ENCODE results near the gene ABCC1. TPM values are rescaled to one million over a fixed set of nuclear protein-coding genes. Genes with fewer than 3 reads are reported as not detected.
"Not testable (repeated sequence)": the region's sequence is repeated elsewhere in the genome, so short reads cannot be mapped to it uniquely, and the experiment has no call there.

Gene ABCC1
- total RNA-seq, 1 experiment from 2014 or later = 35.2 TPM

DNA sequence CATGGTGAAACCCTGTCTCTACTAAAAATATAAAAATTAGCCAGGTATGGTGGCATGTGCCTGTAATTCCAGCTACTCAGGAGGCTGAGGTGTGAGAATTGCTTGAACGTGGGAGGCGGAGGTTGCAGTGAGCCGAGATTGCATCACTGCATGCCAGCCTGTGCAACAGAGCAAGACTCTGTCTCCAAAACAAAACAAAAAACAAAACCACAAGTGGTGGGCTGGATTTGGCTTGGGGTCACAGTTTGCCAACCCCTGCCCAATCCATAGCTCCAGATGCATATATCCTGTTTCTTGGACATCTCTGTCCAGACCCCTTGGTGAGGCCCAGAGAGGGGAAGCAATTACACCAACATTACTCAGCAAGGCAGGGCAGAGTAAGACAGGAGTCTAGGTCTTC lies 232.3 kb downstream of the ABCC1 start:
- not testable (repeated sequence) for DNase-seq (ENCODE audit: low spot score)

DNA sequence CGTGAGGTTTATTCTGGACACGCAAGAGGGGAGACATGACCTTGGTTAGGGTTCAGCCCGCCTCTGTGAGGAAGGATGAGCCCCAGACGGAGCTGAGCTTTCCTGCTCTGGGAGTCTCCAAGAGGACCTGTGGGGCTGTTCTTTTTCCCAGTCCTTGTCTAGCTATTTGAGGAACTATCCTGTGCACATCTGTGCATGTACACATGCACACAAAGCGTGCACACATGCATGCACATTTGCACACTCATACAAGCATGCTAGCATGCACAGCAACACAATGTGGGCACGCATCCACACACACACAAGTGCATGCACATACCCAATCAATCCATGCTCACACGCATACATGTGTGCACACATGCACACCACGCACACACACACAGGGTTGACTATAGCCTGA lies 233.5 kb downstream of the ABCC1 start:
- DNase-seq (ENCODE audit: low spot score) = no peak

DNA sequence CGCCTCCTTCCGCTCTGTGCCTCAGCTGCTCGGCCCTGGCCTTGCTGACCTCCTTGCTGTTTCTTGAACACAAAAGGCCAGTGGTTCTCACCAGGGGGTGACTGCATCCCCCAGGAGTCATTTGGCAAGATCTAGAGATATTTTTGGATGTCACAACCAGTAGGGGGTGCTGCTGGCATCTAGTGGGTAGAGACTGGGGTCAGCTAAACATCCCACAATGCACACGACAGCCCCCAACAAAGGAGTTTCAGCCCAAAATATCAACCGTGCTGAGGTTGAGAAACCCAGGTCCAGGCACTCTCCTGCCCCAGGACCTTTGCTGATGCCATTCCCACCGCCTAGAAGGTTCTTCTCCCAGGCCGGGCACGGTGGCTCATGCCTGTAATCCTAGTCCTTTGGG lies 234.1 kb downstream of the ABCC1 start:
- DNase-seq (ENCODE audit: low spot score) = no peak

DNA sequence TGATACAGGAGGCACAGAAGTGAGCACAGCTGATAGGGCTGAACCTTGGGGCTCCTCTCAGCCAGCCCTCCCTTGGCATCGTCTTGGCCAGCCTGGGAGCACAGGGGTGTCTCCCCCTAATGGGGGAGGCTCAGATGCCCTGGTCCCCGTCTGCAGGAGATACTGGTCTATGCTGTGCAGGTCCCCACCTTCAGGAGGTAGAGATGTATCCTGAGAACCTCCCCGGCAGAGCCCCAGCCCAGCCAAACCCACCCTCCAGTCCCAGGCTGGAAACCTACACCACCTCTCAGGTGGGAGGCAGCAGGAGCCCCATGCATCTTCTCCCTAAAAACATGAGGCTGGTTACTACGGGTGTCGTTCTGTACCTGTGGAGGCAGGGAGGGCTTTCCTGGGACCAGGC lies 235.2 kb downstream of the ABCC1 start:
- no peak for DNase-seq (ENCODE audit: low spot score)

DNA sequence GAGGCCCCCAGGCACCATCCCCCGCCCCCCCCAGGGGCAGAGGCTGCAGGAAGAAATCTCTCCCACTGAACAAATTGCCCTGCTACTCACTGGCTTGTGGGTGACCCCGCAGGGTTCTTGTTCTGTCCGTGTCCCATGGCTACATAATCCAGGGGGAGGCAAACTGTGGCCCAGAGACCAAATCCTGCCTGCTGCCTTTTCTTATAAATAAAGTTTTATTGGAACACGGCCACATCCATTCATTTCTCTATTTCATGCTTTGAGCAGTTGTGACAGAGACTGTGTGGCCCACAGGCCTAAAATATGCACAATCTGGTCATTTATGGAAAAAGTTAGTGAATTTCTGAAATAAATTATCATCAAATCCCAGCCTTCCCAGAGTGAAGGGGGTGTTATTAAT lies 235.7 kb downstream of the ABCC1 start:
- DNase-seq (ENCODE audit: low spot score) = no peak

DNA sequence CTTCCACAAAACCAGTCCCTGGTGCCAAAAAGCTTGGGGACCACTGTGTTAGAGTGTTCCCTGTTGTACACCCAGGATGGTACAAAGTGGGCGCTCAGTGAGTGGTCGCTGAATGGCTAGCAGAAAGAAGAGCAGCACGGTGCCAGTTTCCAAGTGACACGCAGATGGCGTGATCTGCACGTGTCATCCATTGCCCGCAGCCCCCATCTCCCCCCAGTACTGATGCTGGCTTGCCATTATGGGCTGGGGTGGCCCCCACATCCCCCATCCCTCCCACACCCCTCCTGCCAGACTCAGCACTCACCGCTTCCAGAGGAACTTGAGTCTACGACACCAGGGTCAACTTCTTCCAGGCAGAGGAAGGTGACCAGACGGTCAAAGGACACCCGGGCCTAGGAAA lies 237.4 kb downstream of the ABCC1 start:
- no peak for DNase-seq (ENCODE audit: low spot score)

DNA sequence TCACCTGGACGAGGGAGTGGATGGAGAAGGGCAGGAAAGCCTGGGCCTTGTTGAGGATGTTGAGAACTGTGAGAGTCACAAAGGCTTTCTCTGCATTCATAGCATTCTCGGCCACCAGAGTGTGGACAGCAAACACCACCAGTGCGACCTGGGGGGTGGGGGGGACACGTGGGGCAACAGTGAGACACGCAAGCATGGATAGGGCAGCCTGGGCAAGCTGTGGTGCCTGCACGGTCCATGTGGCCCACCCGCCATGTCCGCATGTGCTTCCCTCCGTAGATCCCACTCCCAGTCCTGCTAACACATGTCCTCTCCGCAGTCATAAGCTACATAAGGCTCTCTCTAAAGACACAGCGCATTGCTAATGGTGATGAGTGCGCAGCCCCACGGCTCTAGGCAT lies 239.4 kb downstream of the ABCC1 start:
- no peak for DNase-seq (ENCODE audit: low spot score)

DNA sequence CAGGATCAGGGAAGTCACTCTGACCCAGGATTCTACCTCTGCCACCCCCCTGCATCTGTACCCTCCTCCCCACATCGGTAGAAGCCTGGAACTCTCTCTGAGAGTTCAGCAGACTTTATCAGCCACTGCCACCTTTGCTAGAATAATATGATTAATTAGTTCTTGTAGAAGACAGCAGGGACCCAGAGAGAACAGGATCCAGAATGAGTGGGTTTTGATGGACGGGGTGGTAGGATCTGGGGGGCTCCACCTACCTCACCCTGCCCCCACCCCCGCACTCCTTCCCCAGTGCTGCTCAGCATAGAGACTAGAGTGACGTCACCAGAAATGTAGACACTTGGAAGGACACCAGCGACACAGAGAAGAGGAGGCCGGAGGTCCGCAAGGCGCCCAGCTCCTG lies 240.4 kb downstream of the ABCC1 start:
- DNase-seq (ENCODE audit: low spot score) = no peak

DNA sequence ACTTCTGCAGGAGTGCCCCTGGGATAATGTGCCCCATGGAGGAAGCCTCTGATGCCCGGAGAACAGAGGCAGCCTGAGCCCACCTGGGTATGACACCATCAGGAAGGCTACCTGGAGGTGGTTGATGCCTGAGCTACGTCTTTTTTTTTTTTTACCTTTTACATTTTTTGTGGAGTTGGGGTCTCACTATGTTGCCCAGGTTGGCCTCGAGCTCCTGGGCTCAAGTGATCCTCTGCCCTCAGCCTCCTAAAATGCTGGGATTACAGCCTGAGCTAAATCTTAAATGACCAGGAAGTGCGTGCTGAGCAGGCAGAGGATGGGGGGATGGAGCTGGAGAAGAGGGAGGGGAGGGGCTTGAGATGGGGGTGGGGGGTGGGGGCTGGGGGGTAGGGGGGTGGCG lies 241.1 kb downstream of the ABCC1 start:
- DNase-seq (ENCODE audit: low spot score) = no peak

DNA sequence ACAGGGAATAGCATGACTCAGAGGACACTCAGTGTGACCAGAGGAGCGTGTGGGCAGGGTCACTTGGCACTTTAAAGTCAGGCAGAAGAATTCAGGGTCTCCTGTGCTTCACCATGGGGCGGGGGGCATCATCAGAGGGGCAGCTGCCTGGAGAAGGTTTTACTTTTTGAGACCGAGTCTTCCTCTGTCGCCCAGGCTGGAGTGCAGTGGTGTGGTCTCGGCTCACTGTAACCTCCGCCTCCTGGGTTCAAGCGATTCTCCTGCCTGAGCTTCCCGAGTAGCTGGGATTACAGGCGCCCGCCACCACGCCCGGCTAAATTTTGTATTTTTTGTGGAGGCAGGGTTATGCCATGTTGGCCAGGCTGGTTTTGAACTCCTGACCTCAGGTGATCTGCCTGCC lies 241.6 kb downstream of the ABCC1 start:
- DNase-seq (ENCODE audit: low spot score) = not testable (repeated sequence)

DNA sequence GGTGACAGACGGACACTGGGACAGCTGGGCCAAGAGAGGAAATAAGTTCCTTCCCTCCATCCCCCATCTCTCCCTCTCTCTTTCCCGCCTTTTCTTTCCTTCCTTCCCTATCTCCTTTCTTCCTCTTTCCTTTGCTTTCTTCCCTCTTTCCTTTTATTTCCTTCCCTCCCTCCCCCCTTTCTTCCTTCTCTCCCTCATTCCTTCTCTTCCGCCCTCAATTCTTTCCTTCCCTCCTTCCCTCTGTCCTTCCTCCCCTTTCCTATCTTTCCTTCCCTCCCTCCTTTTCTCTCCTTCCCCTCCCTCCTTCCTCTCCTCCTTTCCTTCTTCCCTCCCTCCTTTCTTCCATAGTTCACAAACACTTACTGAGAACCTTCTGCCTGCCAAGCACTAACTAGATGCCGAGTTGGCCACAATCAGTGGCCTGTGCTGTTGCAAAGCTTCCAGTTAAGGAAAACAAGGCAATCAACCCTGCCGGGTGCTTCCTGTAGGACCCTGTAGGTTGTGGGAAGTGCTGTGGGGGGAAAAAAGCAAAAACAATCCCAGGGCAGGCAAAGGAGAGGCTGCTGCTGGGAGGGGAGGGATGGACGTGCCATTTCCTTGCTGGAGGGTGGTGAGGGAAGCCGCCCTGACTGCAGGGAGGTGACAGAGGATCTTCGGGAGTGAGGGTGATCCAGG lies 242.2 kb downstream of the ABCC1 start:
- DNase-seq (ENCODE audit: low spot score) = no peak

Other genes starting within 250 kb of the ABCC1 start
- gene MYH11, start 92.6 kb upstream of the ABCC1 start, total RNA-seq (2014; rRNA removed; shearing (Covaris generic)) = 0.05 TPM in 1 of 2 replicates, not detected in the other
- gene CEP20, start 61.0 kb upstream of the ABCC1 start, total RNA-seq (2014; rRNA removed; shearing (Covaris generic)) = 17.3 and 19.2 TPM in 2 replicates